ENCODE results near the gene NUDC.

The NUDC gene

DNA sequence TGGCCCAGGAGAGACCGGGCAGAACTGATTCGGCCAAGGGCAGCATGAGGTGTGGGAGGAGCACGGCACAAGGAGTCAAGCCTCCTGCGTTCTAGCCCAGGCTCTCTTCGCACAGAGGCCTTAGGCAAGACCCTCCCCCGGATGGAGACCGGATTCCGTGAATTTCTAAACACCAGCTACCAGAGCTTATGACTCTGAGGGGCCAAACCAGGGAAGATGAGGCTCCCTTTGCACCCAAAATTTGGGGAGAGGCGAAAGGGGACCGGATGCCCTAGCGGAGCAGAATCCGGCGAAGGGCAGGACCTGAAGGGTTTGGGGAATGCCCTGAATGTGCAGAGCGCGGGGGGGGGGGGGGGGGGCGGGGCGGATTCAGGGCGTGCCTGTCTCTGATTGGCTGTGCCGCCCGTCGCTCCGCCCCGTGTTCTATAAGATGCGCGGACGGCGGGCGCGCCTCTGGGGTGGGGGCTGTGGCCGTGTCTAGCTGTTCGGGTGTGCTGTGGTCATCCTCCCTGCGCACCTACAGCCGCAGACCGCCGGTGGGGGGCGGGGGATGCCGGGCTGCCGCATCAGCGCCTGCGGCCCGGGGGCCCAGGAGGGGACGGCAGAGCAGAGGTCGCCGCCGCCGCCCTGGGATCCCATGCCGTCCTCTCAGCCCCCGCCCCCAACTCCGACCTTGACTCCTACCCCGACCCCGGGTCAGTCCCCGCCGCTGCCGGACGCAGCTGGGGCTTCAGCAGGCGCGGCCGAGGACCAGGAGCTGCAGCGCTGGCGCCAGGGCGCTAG lies 71.9 kb downstream of the NUDC start, which contains the start of gene TRNP1:
Gene TRNP1, plus strand, starts transcription at position 456 of the 783 bp plus-strand sequence. Its CDS starts 95 bp downstream, at position 551.
- peak; percentile 87 for DNase-seq

GRCh38 chr1:26994020-26994786 lies 72.7 kb downstream of the NUDC start:
- DNase-seq: peak; percentile 34

DNA sequence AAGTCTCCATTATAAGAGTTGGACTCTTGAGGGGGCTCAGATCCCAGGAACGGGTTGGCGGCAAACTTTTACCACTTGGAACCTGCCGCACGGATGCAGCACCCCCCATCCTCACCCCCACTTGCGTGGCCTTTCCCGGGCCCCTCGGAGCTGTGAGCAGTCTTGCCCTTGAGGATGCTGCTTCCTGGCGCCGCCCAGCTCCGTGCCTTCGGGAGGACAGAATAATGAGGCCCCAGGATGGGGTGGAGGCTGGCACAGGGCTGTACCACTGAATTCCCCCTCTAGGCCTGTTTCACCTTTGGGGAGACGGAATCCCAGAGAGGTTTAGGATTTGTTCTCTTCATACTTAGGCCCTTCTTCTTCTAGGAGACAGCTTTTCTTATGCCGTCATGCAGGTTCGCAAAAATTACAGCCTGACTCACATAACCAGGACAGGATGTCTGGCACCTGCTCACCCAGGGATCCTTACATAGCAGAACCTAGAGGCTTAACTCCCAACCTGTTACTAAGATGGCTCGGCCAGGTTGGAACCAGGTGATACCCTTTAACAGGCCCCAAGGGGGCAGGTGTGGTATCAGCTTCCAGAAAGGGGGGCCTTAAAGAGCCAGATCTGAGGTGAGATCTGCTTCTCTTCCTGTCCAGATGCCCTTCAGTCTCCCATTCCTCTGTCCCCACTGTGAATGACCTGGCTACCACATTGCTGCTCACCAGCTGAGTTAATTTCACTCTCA lies 73.4 kb downstream of the NUDC start:
- DNase-seq: no peak

- DNase-seq: no peak
These were observed 74.5 kb downstream of the NUDC start for GRCh38 chr1:26996024-26996423.

Measured in CD4-positive, alpha-beta T cell treated with Interleukin-17A for 4 hours (primary cell).